WTC11 (cell line): Measurements from ENCODE around the gene MRAP.

ENCODE experiments used
- CBFB ChIP-seq: sonication (generic); formaldehyde crosslinking; IDR thresholded peaks from 2 replicates; pipeline ENCODE4 v1.8.1; 2022; ENCODE audit warnings: mild to moderate bottlenecking, low read depth, missing genetic modification reagents
- FOXJ3 ChIP-seq: sonication (generic); formaldehyde crosslinking; IDR thresholded peaks from 2 replicates; pipeline ENCODE4 v1.9.0; 2021; ENCODE audit warnings: missing genetic modification reagents, mild to moderate bottlenecking, borderline replicate concordance
- NR3C1 ChIP-seq: sonication (generic); formaldehyde crosslinking; conservative IDR thresholded peaks from 2 replicates; pipeline ENCODE4 v1.8.1; 2023; ENCODE audit warnings: low read depth, mild to moderate bottlenecking, missing genetic modification reagents
- SMAD4 ChIP-seq: sonication (generic); formaldehyde crosslinking; IDR thresholded peaks from 2 replicates; pipeline ENCODE4 v1.8.0; 2022; ENCODE audit warnings: mild to moderate bottlenecking, missing genetic modification reagents
- TF ChIP-seq, protein P1 (sequence below): sonication (generic); formaldehyde crosslinking; IDR thresholded peaks from 2 replicates; pipeline ENCODE4 v1.8.1; 2022; ENCODE audit warnings: low read depth, mild to moderate bottlenecking, moderate library complexity, missing genetic modification reagents, borderline replicate concordance
- TF ChIP-seq, protein P2 (sequence below): fragments of 200-600 bp; IDR thresholded peaks from 2 replicates; pipeline ENCODE4 v1.8.0; 2022; ENCODE audit warnings: antibody characterized with exemption

DNA sequence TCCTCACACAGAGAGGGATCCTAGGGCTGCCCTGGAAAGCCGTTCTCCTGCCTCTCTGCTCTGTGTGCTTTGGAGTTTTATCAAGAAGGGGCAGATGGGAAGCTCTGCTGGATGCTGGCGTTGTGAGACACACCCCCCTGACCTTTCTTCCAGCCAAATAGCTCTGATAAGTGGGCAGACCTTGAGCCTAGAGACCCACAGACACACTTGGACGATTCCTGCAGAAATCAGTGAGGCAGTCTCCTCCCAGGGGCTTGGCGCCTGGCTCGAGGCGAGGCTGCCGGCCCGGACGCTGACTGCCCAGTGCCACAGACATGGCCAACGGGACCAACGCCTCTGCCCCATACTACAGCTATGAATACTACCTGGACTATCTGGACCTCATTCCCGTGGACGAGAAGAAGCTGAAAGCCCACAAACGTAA, at the start of gene MRAP:
- TF ChIP-seq, protein P1, sequence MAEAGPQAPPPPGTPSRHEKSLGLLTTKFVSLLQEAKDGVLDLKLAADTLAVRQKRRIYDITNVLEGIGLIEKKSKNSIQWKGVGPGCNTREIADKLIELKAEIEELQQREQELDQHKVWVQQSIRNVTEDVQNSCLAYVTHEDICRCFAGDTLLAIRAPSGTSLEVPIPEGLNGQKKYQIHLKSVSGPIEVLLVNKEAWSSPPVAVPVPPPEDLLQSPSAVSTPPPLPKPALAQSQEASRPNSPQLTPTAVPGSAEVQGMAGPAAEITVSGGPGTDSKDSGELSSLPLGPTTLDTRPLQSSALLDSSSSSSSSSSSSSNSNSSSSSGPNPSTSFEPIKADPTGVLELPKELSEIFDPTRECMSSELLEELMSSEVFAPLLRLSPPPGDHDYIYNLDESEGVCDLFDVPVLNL (CRISPR knock-in tag), result no peak
- TF ChIP-seq, protein P2, sequence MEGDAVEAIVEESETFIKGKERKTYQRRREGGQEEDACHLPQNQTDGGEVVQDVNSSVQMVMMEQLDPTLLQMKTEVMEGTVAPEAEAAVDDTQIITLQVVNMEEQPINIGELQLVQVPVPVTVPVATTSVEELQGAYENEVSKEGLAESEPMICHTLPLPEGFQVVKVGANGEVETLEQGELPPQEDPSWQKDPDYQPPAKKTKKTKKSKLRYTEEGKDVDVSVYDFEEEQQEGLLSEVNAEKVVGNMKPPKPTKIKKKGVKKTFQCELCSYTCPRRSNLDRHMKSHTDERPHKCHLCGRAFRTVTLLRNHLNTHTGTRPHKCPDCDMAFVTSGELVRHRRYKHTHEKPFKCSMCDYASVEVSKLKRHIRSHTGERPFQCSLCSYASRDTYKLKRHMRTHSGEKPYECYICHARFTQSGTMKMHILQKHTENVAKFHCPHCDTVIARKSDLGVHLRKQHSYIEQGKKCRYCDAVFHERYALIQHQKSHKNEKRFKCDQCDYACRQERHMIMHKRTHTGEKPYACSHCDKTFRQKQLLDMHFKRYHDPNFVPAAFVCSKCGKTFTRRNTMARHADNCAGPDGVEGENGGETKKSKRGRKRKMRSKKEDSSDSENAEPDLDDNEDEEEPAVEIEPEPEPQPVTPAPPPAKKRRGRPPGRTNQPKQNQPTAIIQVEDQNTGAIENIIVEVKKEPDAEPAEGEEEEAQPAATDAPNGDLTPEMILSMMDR, result no peak
- TF ChIP-seq FOXJ3 (CRISPR knock-in tag) (no peak), SMAD4 (CRISPR knock-in tag) (no peak), NR3C1 (CRISPR knock-in tag) (no peak), CBFB (CRISPR knock-in tag) (no peak)
